Neural progenitor cell (in vitro differentiated cells): Measurements from ENCODE around the gene AFF1. TPM values are rescaled to one million over a fixed set of nuclear protein-coding genes. Genes with fewer than 3 reads are reported as not detected.
A peak's percentile ranks its signal among the peaks of the same experiment; 100 is the strongest.

ENCODE experiments used
- DNase-seq: peaks from one replicate; pipeline ENCODE4 v3.0.0-alpha.2; 2016; ENCODE audit warnings: low spot score
- H2AFZ ChIP-seq: fragments of 200-600 bp; sonication (generic); replicated peaks from 2 replicates; pipeline ENCODE4 v1.6.1; 2016; ENCODE audit warnings: antibody characterized with exemption
- H3F3A ChIP-seq: fragments of 200-600 bp; sonication (generic); 2 replicates; pipeline ENCODE4 v1.6.1; 2016; ENCODE audit warnings: antibody characterized with exemption, low read depth
- H3K27ac ChIP-seq: fragments of 200-600 bp; sonication (generic); 2 replicates; pipeline ENCODE4 v1.5.1; 2016; ENCODE audit warnings: mild to moderate bottlenecking
- H3K27me3 ChIP-seq: fragments of 200-600 bp; sonication (generic); 2 replicates; pipeline ENCODE4 v1.6.1; 2016; ENCODE audit warnings: mild to moderate bottlenecking, moderate library complexity
- H3K36me3 ChIP-seq: fragments of 200-600 bp; sonication (generic); 2 replicates; pipeline ENCODE4 v1.5.1; 2016
- H3K4me1 ChIP-seq: fragments of 200-600 bp; sonication (generic); 2 replicates; pipeline ENCODE4 v1.6.1; 2016; ENCODE audit warnings: mixed run types
- H3K4me2 ChIP-seq: fragments of 200-600 bp; sonication (generic); 2 replicates; pipeline ENCODE4 v1.6.1; 2016
- H3K4me3 ChIP-seq: fragments of 200-600 bp; sonication (generic); 2 replicates; pipeline ENCODE4 v1.5.1; 2016
- H3K79me2 ChIP-seq: fragments of 200-600 bp; sonication (generic); 2 replicates; pipeline ENCODE4 v1.6.1; 2016; ENCODE audit warnings: low read depth
- H3K9ac ChIP-seq: fragments of 200-600 bp; sonication (generic); 2 replicates; pipeline ENCODE4 v1.6.1; 2016
- H3K9me3 ChIP-seq: fragments of 200-600 bp; sonication (generic); 2 replicates; pipeline ENCODE4 v1.5.1; 2016; ENCODE audit warnings: low read depth
- H4K20me1 ChIP-seq: fragments of 200-600 bp; sonication (generic); 2 replicates; pipeline ENCODE4 v1.6.1; 2016; ENCODE audit warnings: low read depth
- H3K27ac Mint-ChIP-seq: 3 replicates; pipeline ENCODE4 v1.8.0; 2021; ENCODE audit warnings: mixed read lengths
- H3K27me3 Mint-ChIP-seq: 2 replicates; pipeline ENCODE4 v1.8.0; 2022; ENCODE audit warnings: low read depth, mild to moderate bottlenecking, inconsistent platforms, moderate library complexity, mixed read lengths; ENCODE audit not compliant: insufficient read depth
- H3K36me3 Mint-ChIP-seq: 3 replicates; pipeline ENCODE4 v1.8.0; 2021; ENCODE audit warnings: mixed read lengths
- H3K4me1 Mint-ChIP-seq: 3 replicates; pipeline ENCODE4 v1.8.0; 2021; ENCODE audit warnings: mixed read lengths
- H3K4me3 Mint-ChIP-seq: 3 replicates; pipeline ENCODE4 v1.8.0; 2021; ENCODE audit warnings: mild to moderate bottlenecking, moderate library complexity, mixed read lengths
- H3K9me3 Mint-ChIP-seq: 3 replicates; pipeline ENCODE4 v1.8.0; 2020; ENCODE audit warnings: mixed read lengths
- CTCF ChIP-seq: fragments of 200-600 bp; sonication (generic); IDR thresholded peaks from 2 replicates; pipeline ENCODE4 v1.5.1; 2017; ENCODE audit warnings: antibody characterized with exemption, mild to moderate bottlenecking
- EZH2 ChIP-seq: fragments of 200-600 bp; sonication (generic); IDR thresholded peaks from 2 replicates; pipeline ENCODE4 v1.6.1; 2017; ENCODE audit warnings: antibody characterized with exemption, mild to moderate bottlenecking, moderate library complexity
- EZH2phosphoT487 ChIP-seq: fragments of 200-600 bp; sonication (generic); IDR thresholded peaks from 2 replicates; pipeline ENCODE4 v1.6.1; 2017; ENCODE audit warnings: antibody characterized with exemption
- total RNA-seq: library from RNA; depleted of rRNA; stranded (reverse); fragments of >200 nt; gene quantifications from 2 replicates; pipeline ENCODE4 v1.2.3, GENCODE V29; 2015; ENCODE audit warnings: low replicate concordance

Gene AFF1
- total RNA-seq, 1 donor from 2014 or later: 29.0 TPM

DNA sequence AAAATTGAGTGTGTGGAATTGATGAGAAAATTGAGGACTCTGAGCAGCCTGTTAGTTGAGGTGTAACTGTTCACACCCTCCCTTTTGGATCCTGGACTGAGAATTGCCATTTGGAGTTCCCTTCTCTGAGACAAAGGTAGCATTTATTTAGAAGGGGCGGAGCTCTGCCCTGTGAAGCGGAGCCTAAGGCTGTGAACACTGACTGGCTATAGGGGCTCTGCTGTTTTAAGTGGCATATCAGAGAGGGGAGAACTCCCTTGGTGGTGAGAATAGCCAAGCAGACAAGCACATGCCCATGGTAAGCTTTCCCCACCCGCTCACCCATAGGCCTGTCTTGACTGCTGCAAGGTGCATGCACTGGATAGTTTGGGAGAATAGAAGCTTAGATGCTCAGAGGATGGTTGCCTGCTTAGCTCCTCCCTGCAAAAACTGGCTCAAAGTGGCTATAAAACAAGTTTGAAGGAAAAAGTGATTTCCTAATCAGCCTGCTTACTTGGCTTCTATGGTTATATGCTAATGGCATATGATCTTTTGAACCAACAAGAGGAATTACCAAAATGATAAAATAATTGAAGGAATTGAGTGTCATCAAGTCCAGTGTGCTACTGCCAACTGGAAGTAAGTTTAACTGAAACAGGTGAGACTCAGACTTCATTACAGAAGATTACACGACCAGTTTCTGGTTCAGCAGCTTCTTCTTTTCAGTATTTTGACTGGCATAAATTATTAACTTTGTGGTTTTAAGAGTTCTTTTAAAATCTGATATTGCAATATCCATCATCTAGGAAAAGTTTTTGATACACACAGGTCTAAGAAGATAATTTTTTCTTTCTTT lies 108.4 kb downstream of the AFF1 start:
- Histone ChIP-seq H4K20me1 (peaks cover 43% of the 10 kb centered on the region), H3K9ac (no peak overlapping the region), H3K79me2 (peaks cover 96% of the 10 kb centered on the region), H3K27ac (no peak overlapping the region), H3K27me3 (no peaks in the 10 kb centered on the region), H2AFZ (no peak overlapping the region), H3K4me1 (peaks cover 64% of the 10 kb centered on the region), H3K4me2 (peak overlapping the region; percentile 60), H3K9me3 (no peaks in the 10 kb centered on the region), H3K36me3 (peaks cover under 1% of the 10 kb centered on the region), H3K4me3 (no peak overlapping the region), H3F3A (peaks cover 51% of the 10 kb centered on the region)
- TF ChIP-seq EZH2phosphoT487 (no peak), CTCF (no peak), EZH2 (no peak)
- H3K9me3 Mint-ChIP-seq: peaks cover 3% of the 10 kb centered on the region
- DNase-seq: peak; percentile 59
- no peaks in the 10 kb centered on the region for H3K27me3 Mint-ChIP-seq
- H3K27ac Mint-ChIP-seq: peak overlapping the region; percentile 25
- H3K4me3 Mint-ChIP-seq: no peak overlapping the region
- H3K36me3 Mint-ChIP-seq: peaks cover 10% of the 10 kb centered on the region
- H3K4me1 Mint-ChIP-seq: peaks cover 50% of the 10 kb centered on the region

DNA sequence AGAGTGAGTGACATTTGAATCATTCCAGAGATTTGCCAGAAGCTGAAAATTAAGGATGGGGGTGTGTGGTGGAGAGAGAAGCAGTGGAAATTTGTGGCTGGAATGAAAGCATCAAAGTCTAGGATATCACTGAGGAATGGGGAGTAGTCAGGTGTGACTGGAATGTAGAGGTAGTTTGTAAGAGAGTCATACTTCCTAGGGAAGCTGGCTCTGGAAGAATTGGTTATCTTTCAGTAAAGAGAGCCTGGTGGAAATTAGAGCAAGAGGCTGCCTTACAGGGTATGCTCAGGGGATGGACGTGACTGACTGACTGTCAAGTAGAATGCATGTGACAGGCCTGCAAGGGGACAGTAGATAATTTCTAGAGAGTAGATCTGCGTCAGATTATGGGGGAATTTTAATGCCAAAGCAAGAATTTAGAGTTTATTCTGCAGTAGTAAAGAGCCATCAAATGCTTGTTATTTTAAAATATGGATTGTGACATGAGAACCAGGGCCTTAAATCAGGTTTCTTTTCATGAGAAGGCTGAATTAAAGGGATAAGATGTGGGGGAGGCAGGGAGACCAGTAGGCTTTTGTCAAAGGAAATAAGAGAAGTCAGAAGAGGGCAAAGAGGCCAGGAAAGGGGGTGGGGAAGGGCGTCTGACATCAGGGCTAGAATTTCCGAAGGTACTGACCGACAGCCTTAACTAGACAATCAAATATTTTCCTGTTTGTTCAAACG lies 109.9 kb downstream of the AFF1 start:
- no peak overlapping the region for H2AFZ ChIP-seq
- H3K4me3 ChIP-seq: peak overlapping the region; percentile 26
- peaks cover 39% of the 10 kb centered on the region for H3K4me1 Mint-ChIP-seq

GRCh38 chr4:87045234-87045558 lies 110.4 kb downstream of the AFF1 start:
- Mint-ChIP-seq H3K27ac (no peak overlapping the region), H3K4me1 (peaks cover 34% of the 10 kb centered on the region), H3K36me3 (peaks cover 17% of the 10 kb centered on the region), H3K4me3 (no peak overlapping the region), H3K27me3 (no peaks in the 10 kb centered on the region), H3K9me3 (peaks cover 3% of the 10 kb centered on the region)
- H3K27me3 ChIP-seq: no peaks in the 10 kb centered on the region
- peaks cover 32% of the 10 kb centered on the region for H4K20me1 ChIP-seq
- H3K9me3 ChIP-seq: no peaks in the 10 kb centered on the region
- no peak for TF ChIP-seq EZH2
- TF ChIP-seq EZH2phosphoT487: no peak
- TF ChIP-seq CTCF: no peak
- H3K79me2 ChIP-seq: peaks cover 97% of the 10 kb centered on the region
- no peak overlapping the region for H3K9ac ChIP-seq
- H2AFZ ChIP-seq: no peak overlapping the region
- peak overlapping the region; percentile 26 for H3K4me3 ChIP-seq
- peak overlapping the region; percentile 74 for H3K4me2 ChIP-seq
- peak overlapping the region; percentile 31 for H3K27ac ChIP-seq
- H3K36me3 ChIP-seq: peaks cover 5% of the 10 kb centered on the region
- H3K4me1 ChIP-seq: peaks cover 64% of the 10 kb centered on the region
- peaks cover 31% of the 10 kb centered on the region for H3F3A ChIP-seq
- no peak for DNase-seq

More for the DNA sequence above, 109.9 kb downstream of the AFF1 start:
- Mint-ChIP-seq H3K36me3 (peaks cover 14% of the 10 kb centered on the region), H3K4me3 (no peak overlapping the region), H3K27me3 (no peaks in the 10 kb centered on the region), H3K9me3 (peaks cover 3% of the 10 kb centered on the region), H3K27ac (no peak overlapping the region)
- Histone ChIP-seq H3F3A (peaks cover 37% of the 10 kb centered on the region), H3K4me2 (peak overlapping the region; percentile 74), H3K27me3 (no peaks in the 10 kb centered on the region), H3K79me2 (peaks cover 97% of the 10 kb centered on the region), H4K20me1 (peaks cover 32% of the 10 kb centered on the region), H3K9me3 (no peaks in the 10 kb centered on the region), H3K36me3 (peaks cover 5% of the 10 kb centered on the region), H3K27ac (peak overlapping the region; percentile 31), H3K9ac (no peak overlapping the region), H3K4me1 (peaks cover 65% of the 10 kb centered on the region)
- peak; percentile 39 for DNase-seq
- TF ChIP-seq EZH2 (no peak), CTCF (no peak), EZH2phosphoT487 (no peak)
